ENCODE results near the gene ZNF438.
A peak's percentile ranks its signal among the peaks of the same experiment; 100 is the strongest.
"Not testable (repeated sequence)": the region's sequence is repeated elsewhere in the genome, so short reads cannot be mapped to it uniquely, and the experiment has no call there.

The ZNF438 gene

DNA sequence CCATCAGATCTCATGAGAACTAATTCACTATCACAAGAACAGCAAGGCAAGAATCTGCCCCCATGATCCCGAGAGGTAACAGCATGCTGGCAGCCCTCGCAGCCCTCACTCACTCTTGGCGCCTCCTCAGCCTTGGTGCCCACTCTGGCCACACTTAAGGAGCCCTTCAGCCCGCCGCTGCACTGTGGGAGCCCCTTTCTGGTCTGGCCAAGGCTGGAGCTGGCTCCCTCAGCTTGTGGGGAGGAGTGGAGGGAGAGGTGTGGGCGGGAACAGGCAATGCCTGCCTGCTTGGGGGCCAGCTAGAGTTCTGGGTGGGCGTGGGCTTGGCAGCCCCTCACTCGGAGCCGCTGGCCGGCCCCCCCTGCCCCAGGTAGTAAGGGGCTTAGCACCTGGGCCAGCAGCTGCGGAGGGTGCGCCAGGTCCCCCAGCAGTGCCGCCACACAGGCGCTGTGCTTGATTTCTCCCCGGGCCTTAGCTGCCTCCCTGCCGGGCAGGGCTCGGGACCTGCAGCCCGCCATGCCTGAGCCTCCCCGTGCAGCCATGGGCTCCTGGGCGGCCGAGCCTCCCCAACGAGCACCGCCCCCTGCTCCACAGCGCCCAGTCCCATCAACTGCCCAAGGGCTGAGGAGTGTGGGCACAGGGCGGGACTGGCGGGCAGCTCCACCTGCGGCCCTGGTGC is 24.0 kb upstream of the ZNF438 start:
- no peak for DNase-seq

DNA sequence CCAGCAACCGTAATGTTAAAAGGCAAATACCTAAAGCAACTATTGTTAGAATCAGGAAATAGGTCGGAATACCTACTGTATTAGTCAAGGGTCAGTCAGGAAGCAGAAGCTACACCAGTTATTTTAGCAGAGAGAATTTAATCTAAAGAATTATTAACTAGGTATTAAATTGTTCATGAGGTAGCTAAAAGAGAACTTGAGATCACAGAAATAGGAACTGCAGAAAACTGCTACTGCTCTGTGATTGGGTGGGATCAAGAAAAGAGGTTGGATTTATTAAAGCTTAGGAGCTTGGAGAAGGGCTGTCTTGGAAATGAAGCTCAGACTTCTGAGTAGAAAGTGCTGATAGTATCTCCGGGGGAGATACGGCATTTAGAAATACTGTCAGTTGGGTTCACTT is 20.0 kb upstream of the ZNF438 start:
- DNase-seq = no peak

DNA sequence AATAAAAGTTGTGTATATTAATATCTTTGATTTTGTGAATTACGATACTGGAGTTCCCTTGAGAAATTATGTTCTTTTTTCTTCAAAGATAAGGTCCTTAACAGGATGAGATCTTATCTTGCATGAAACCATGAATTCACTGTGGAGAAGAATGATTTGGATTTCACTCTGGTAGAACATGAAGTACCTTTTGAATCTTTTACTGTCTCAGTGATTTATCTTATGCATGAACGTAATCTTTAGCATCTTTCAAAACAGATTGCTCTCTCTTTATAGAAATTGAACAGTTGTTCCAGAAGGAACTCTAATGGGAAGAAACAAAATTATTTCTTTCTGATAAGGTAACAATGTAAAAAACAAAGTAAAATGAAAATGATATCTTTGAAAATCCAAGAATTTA is 11.0 kb upstream of the ZNF438 start:
- no peak for DNase-seq

DNA sequence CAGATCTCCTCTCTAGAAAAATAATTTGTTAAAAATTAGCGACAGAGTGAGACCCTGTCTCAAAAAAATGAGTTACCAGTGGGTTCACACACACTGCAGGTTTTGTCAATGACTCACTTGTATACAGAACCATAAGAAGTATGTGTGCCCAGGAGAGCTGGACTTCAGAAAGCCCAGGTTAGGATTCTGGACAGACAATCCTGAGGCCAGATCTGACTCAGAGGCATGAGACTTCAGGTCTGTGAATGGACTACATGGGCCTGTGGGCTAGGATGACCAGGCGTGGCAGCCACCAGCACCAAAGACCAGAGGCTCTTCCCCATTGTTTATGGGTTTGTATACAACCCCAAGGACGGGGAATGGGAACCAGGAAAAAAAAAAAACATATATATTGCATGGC is 9.3 kb upstream of the ZNF438 start:
- no peak for DNase-seq

DNA sequence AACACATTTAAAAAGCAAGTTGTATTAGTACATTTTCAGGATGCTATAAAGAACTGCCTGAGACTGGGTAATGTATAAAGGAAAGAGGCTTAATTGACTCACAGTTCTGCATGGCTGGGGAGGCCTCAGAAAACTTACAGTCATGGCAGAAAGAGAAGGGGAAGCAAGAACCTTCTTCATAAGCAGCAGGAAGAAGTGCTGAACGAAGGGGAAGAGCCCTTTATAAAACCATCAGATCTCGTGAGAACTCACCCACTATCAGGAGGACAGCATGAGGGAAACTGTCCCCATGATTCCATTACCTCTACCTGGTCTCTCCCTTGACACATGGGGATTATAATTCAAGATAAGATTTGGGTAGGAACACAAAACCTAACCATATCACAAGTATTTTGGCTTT is 7.3 kb upstream of the ZNF438 start:
- not testable (repeated sequence) for DNase-seq

DNA sequence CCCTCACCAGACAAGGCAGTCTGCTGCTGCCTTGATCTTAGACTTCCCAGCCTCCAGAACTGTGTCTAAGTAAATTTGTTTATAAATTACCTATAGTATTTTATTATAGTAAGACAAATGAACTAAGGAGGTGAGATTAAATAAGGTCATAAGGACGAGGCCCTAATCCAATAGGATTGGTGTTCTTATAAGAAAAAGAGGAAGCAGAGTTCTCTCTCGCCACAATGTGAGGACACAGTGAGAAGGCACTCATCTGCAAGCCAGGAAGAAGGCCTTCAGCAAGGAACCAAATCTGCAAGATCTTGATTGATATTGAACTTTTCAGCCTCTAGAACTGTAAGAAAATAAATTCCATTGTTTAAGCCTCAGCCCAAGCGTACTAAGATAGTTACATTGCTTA is 6.1 kb upstream of the ZNF438 start:
- DNase-seq = no peak

DNA sequence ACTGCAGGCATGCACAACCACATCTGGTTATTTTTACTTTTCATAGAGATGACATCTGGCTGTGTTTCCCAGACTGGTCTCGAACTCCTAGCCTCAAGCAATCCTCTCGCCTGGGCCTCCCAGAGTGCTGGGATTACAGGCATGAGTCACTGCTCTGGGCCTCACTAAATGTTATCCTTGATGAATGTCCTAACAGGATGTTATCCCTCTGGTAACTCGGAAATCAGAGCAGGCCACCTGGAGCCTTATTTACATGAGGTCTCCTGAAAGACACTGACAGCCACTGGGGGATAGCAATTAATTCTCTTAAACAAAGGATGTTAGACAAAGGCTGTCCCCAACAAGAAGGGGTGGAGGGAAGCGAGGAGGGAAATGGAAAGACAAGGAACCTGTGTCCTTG is 4.5 kb upstream of the ZNF438 start:
- DNase-seq = no peak

DNA sequence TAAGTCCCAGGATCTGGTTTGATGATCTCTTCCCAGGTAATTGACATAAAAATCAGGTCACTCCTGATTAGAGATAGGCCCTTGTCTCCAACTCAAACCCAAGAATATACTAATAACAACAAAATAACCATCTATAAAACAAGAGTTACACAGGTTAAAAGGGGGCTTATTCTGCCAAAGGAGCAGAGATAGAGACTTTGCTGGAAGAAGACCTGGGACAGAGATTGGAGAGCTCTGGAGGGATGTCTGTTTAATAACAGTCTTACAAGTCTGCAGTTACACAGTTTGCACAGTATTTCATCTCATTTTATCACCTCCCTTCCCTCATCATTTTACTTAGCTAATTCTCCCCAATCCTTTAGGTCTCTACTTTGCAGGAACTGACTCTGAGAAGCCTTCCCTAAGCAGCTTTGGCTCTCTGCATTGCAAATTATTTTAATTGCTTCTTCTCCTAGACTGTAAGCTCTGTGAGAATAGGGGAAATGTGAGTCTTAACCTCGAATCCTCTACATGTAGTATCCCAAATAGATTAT is 3.7 kb upstream of the ZNF438 start:
- no peak for DNase-seq

DNA sequence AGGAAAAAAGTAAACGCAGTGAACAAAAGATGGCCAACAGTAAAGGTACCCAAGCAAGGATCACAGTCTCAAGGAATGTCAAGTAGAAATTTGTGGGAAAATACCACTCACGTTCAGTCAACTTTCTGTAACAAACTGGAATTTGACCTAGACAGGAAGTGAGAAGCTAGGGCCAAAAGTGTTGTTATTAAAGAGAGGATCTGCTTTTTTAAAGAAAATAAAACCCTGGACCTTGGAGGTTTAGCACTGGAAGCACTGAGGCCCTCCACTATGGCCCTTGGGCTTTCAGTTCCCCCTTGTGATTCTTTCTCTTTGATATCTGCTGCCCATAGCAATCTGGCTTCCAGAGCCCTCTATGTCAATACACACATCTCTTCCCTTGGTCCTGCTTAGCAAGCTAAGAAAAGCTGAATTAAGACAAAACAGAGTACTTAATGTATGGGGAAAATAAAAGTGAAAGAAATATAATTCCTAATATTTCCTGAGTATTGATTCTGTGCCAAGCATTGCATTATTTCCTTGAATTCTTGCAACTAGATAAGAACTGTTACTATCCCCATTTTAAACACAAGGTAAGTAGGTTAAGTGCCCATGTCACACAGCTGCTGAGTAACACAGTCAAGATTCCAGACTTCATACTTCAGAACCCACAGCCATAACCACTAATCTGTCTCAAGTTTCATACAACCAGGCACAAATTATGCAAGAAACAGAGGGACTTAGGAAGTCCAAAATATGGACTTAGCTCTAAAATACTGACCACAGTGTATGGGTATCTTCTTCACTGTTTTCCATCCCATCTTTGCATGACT is 2.6 kb upstream of the ZNF438 start:
- DNase-seq = no peak

DNA sequence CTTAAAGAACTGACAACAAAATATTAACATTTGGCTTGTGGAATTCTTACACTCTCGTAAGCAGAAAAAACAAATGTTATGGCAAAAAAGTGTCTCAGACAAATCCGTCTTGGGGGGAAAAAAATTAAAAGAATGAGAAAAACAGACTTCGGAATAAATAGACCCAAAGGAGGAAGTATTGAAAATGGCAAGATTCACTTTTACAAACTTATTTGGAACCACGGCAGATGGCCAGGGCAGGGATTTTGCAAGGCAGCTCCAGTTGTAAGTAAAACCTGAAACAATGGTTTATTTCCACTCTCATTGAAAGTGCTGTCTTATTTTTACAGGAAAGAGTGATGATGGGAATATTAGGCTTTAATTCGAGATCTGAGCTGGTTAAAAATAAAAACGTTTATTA is 1.5 kb upstream of the ZNF438 start:
- DNase-seq = peak in 1 of 51 donors; percentile 29

DNA sequence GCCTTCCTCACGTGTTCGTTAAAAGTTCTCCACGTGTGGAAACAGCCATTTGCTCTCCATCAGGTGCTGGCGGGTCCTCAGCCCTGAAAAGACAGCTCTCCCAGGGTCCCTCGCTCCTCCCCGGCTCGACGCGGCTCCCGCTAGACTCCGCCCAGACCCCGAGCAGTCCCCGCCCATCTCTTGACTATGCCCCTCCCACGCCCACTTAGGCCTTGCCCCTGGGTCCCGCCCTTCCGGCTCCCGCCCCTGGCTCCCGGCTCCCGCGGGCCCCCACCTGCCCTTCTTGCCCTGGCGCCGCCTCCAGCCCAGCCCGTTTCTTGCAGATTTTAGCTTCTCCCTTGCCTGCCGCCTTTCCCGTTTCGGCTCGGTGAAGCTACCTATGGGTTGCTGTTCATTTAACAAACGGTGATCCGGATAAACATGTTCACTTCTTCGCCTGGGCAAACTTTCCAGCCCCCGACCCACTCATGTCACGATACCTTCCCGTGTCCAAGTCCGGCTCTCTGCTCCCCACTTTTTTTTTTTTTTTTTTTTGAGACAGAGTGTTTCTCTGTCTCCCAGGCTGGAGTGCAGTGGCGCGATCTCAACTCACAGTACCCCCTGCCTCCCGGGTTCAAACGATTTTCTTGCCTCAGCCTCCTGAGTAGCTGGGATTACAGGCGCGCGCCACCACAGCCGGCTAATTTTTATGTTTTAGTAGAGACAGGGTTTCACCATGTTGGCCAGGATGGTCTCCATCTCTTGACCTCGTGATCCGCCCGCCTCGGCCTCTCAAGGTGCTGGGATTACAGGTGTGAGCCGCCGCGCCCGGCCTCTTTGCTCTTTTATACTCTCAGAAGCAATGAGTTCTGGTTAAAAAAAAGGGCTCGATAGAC is 830 bp upstream of the ZNF438 start:
- peak; percentile 64 to 99 (median 91) for DNase-seq

DNA sequence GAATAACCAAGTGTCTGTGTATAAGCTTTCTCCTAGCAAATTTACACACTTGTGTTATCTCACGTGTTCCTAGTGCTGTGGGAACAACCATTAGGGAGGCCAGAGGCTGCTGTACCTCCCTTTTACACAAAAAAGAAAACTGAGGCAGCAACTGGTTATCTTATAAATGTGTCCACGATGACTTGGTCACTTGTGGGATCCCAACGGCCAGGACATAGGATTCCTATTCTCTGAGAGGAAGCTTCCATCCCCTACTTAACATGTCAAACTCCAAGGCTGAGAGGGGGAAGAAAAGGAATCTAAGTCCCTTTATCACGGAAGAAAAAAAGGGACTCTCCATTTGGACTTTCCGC is 484 bp downstream of the ZNF438 start:
- peak in 2 of 51 donors; percentile 72 to 74 for DNase-seq

DNA sequence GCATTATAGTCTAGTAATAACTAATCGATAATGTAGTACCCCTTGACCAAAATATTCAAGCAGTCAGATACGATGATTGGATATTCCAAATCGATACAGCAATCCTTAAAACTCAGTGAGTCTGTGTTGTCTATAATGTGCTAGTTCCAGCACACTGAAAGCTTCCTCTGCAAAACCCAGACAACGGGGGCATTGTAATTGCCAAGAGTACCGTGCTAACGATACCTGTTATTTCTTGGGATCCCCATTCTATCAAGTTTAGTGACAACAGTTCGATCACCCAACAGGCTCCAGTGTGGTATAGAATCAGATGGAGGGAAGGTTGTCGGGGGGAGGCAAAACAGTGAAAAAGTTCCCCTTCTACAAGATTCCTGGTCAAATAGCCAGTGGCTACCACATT is 865 bp downstream of the ZNF438 start:
- DNase-seq = peak in 1 of 51 donors; percentile 53

DNA sequence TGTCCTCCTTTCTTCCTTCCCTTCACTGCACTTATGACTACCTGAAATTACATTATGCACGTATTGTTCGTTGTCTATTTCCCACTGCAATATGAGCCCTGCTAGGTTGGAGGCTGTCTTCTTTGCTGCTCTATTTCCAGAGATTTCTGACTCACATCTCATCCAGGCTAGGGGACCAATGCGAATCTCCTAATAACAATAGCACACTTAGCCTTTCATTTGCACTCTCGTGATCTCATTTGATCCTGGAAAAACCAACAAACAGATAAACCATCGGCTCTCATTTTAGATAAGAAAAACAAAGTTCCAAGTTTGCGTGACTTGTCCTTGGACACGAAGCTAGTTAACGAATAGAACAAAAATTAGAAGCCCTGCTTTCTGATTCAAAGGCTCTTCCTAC is 1.4 kb downstream of the ZNF438 start:
- DNase-seq = peak in 1 of 51 donors; percentile 44

DNA sequence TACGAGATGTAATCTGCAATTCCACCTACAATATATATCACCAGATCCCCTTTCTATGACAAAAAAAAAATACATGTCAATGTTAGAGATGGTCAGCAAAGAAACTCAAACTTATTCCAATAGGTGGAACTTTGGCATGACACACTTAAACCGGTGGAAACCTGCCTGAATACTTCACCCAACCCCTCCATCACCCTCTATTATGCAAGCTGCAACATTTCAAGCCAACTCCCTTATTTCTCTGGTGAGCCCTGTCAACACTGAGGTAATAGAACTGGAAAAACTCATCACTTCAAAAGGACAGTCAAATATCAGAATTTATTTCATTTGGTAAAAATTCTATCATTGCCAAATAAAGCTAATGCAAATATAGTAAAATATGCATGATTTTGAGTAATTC is 3.6 kb downstream of the ZNF438 start:
- no peak for DNase-seq

DNA sequence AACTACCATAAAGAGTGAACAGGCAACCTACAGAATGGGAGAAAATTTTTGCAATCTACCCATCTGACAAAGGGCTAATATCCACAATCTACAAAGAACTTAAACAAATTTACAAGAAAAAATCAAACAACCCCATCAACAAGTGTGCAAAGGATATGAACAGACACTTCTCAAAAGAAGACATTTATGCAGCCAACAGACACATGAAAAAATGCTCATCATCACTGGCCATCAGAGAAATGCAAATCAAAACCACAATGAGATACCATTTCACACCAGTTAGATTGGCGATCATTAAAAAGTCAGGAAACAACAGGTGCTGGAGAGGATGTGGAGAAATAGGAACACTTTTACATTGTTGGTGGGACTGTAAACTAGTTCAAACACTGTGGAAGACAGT is 5.4 kb downstream of the ZNF438 start:
- not testable (repeated sequence) for DNase-seq

DNA sequence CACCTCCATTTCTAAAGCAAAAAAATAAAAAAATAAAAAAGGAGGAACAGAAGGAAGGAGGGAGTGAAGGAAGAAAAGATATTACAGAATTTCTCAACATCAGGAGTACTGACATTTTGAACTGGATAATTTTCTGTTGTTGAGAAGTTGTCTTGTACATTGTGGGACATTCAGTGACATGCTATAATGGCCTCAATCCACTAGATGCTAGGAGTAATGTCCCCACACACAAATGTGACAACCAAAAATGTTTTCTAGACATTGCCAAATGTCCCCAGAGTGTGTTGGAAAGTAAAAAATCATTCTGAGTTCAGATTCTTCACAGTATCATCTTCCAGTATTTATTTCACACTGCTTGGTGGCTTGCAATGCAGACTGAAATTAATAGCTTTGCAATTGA is 6.5 kb downstream of the ZNF438 start:
- no peak for DNase-seq

DNA sequence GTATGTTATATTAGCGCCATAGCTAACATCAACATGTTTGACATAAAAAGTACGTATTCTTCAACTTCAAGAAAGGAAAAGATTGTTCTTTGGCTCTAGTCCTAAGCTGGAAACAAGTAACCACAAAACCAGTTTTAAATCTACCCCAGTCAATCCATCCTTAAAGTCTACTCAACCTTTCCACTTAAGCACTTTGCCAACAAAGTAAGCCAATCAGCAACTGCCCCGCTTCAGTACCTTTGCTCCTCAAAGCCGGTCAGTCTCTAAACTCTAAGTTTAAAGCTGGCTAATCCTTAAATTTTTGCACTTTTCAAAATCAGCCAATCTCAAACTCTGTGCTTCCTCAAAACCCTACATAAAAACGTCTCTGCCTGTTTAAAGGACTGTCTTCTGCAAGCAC is 8.1 kb downstream of the ZNF438 start:
- no peak for DNase-seq

DNA sequence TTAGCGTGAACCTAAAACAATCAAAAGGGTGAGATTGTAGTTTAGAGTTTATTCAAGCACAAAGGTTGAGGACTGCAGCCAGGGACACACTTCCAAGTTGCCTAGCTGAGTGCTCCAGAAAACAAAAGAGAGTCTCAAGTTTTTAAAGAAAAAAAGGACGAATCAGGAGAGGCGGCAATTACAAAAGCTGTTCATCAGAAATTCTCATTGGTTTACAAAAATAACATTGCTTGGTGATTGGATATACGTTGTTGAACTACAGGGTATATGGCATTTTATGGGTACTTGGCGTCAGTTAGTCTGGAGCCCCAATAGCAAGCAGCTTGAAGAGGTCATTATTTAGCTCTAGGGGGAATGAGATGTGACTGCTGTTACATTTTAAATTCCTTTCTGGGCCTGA is 11.5 kb downstream of the ZNF438 start:
- DNase-seq = peak in 4 of 51 donors; percentile 4 to 18 (median 8)

DNA sequence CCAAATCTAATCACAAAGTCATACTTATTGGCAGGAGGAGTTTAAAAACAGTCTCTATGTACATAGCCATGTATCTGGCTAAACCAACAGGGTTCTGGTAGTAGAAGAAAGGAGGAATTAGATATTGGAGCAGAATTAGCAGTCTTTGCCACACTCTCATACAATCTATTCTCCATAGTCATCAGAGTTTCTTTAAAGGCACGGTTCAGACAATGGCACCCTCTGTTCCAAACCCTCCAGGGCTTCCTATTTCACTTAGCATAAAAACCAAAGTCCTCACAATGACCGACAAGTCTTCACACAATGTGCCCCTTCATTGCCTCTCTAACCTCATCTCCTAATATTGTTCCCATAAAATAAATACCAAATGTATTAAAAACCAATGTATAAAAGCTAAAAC is 12.7 kb downstream of the ZNF438 start:
- DNase-seq = peak in 2 of 51 donors; percentile 1 to 4

DNA sequence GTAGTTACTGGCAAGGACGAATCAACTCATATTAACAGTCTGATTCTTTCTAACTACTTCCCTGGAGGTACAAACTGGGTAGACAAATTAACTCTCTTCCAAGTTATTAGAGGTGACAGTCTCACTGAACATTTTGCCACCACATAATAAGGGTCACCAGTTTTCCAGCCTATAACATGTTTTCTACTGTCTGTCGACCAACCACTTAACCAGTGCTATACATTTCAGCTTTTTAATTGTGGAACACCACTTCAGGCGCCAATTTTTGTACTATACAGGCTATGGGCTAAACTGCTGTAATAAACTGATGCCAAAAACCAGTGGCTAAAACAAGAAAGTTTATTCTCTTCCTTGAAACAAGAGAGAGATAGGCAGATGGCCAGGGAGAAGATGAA is 13.3 kb downstream of the ZNF438 start:
- DNase-seq = no peak

Data from hypothalamus (tissue), 51 donors.